ENCODE data around the gene RPTOR.

Gene RPTOR

DNA sequence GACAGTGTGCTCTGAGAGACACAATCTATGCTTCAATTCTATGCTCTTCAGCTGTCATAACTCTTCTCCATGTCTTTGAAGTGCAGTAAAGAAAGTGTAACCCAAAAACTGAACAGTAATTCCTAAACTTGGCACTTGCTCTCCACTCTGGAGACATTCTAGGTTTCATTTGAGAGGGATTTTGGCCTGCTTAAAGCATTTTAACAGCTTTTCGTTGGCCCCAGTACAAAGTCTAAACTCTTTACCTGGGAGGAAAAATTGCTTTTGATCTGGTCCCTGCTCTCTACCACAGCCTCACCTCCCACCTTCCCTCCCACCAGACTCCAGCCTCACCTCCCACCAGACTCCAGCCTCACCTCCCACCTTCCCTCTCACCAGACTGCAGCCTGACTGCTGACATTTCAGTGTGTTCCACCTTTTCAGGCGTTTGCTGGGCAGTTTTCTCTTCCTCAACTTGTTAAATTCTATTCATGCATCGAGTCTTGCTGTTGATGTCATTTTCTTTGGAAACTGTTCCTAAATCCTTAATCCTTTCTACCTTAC, 132.6 kb downstream of the RPTOR start:
- CTCF ChIA-PET, result interaction anchor here (0.7 kb wide), 1 partner anchor 79 kb away, joined by 3 read pairs; no protein-coding TSS in a partner anchor
- no peak for TF ChIP-seq CTCF (conservative IDR thresholded peaks at IDR 0.05; ENCODE audit: low read depth)
- DNase-seq (ENCODE audit: low spot score), result no peak
- POLR2A ChIA-PET (ENCODE audit: low non-redundant PET), result no interaction called here
- H3K27ac ChIP-seq, result no peak overlapping the region

DNA sequence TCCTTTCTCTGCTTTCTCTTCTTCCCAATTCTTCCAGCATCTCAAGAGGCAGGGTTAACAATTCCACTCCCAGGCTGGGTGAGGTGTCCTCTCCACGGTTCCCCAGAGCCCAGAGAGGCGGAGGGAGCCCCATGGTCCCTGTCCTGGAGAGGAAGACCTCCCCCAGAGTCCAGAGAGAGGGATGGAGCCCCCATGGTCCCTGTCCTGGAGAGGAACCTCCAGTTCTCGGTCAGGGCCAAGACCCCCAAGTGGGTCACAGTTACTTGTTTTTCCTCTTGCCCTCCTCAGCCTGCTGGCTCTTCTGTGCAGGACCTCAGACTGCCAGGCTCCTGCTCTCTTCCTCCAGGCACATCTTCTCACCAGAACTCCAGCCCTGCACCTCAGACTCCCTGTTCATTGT, 135.2 kb downstream of the RPTOR start:
- no peak for DNase-seq (ENCODE audit: low spot score)
- TF ChIP-seq CTCF (conservative IDR thresholded peaks at IDR 0.05; ENCODE audit: low read depth), result no peak
- POLR2A ChIA-PET (ENCODE audit: low non-redundant PET), result no interaction called here
- CTCF ChIA-PET, result interaction anchor here (0.7 kb wide), 1 partner anchor 154 kb away, joined by 4 read pairs; no protein-coding TSS in a partner anchor
- no peak overlapping the region for H3K27ac ChIP-seq

DNA sequence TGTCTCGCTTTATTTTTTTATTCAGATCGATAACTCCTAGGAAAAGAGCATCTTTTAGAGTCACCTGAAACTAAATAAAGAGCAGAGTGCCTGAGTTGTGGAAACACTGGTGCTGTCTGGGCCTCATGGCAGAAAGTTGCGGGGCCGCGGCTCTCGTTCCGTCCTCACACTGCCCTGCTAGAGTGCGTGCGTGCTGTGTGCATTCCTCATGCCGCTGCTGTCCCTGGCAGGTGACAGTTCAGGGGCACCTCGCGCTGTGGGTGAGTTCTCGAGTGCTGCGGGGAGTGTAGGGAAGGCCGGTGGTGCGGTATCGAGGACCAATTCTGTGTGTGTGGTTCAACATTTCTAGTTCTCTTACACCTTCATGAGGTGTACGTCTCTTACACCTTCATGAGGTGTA, 136.6 kb downstream of the RPTOR start:
- H3K27ac ChIP-seq, result no peak overlapping the region
- ChIA-PET POLR2A (ENCODE audit: low non-redundant PET) (no interaction called here), CTCF (no interaction called here)
- no peak for DNase-seq (ENCODE audit: low spot score)
- no peak for TF ChIP-seq CTCF (conservative IDR thresholded peaks at IDR 0.05; ENCODE audit: low read depth)

DNA sequence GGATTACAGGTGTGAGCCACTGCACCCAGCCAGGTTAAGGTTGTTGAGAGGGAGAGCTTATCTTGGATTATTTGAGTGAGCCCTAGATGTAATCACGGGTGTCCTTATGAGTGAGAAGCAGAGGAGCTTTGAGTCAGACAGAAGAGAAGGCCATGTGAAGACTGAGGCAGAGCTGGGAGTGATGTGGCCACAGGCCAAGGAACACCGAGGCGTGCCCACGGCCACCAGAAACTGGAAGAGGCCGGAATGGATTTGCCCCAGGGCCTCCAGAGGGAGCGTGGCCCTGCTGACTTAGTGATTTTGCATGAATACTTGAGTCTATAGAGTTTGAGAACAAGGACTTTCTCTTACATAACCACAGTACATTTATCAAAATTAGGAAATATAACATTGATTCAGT, 137.7 kb downstream of the RPTOR start:
- TF ChIP-seq CTCF (conservative IDR thresholded peaks at IDR 0.05; ENCODE audit: low read depth), result no peak
- DNase-seq (ENCODE audit: low spot score), result no peak
- H3K27ac ChIP-seq, result peak overlapping the region; percentile 36
- CTCF ChIA-PET, result no interaction called here
- POLR2A ChIA-PET (ENCODE audit: low non-redundant PET), result no interaction called here

DNA sequence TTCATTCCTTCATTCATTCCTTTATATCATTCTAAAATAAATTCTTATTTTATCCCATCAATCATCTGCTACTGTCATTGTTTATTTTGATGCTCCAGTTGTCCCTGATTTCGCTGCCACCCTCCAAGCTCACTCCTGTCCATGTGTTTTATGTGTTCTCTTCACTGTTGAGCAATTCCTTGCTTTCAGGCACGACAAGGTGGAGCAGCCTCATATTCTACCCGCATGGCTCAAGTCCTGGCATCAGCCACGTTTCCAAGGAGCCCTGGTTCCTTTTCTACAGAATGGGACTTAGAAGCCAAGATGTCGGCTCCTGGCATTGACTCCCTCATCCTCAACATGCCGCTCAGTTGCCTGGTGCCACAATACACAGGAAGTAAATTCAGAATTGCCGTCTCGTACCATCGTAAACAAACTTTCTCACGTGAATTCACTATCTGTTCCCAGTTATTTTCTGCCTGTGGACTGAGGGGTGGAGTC, 139.0 kb downstream of the RPTOR start:
- ChIA-PET CTCF (no interaction called here), POLR2A (ENCODE audit: low non-redundant PET) (no interaction called here)
- H3K27ac ChIP-seq, result no peak overlapping the region
- no peak for DNase-seq (ENCODE audit: low spot score)
- no peak for TF ChIP-seq CTCF (conservative IDR thresholded peaks at IDR 0.05; ENCODE audit: low read depth)

- no peak for DNase-seq (ENCODE audit: low spot score)
- ChIA-PET CTCF (interaction anchor here (0.6 kb wide), 1 partner anchor 1296 kb away, joined by 4 read pairs; no protein-coding TSS in a partner anchor), POLR2A (ENCODE audit: low non-redundant PET) (no interaction called here)
- no peak for TF ChIP-seq CTCF (conservative IDR thresholded peaks at IDR 0.05; ENCODE audit: low read depth)
- no peak overlapping the region for H3K27ac ChIP-seq
Observed at GRCh38 chr17:80687839-80688238, 143.2 kb downstream of the RPTOR start.

All from RWPE1 (cell line).